Peyer's patch (tissue), 4 donors: Measurements from ENCODE around the gene NSUN6. TPM values are rescaled to one million over a fixed set of nuclear protein-coding genes. Genes with fewer than 3 reads are reported as not detected.
"Not testable (repeated sequence)": the region's sequence is repeated elsewhere in the genome, so short reads cannot be mapped to it uniquely, and the experiment has no call there.

Experiments used
- DNase-seq, 3 donors: peaks; one replicate each; pipeline ENCODE4 v3.0.0-alpha.2; 2017 to 2019
- H3K27ac ChIP-seq, 4 donors: fragments of 200-600 bp; sonication (generic); one replicate each; pipeline ENCODE4 v1.5.1; 2016 to 2019
- H3K27me3 ChIP-seq, 2 donors: fragments of 200-600 bp; sonication (generic); one replicate each; pipeline ENCODE4 v1.5.1; 2019
- H3K36me3 ChIP-seq, 3 donors: fragments of 200-600 bp; sonication (generic); one replicate each; pipeline ENCODE4 v1.5.1; 2016 to 2019
- H3K4me1 ChIP-seq, 4 donors: fragments of 200-600 bp; sonication (generic); one replicate each; pipeline ENCODE4 v1.5.1; 2016 to 2019
- H3K4me3 ChIP-seq, 4 donors: fragments of 200-600 bp; sonication (generic); 1 replicate in 3 of 4; 2 replicates in 1 of 4; pipeline ENCODE4 v1.5.1; 2016 to 2019; ENCODE audit warnings: mild to moderate bottlenecking in 1 of 4
- H3K9me3 ChIP-seq, 4 donors: fragments of 200-600 bp; sonication (generic); one replicate each; pipeline ENCODE4 v1.5.1; 2016 to 2019; ENCODE audit warnings: mild to moderate bottlenecking in 1 of 4
- CTCF ChIP-seq, 6 experiments: fragments of 450-650 bp in 4 of 6; fragments of 200-600 bp in 2 of 6; sonication (generic) in 1 of 6; IDR thresholded peaks; one replicate each; pipeline ENCODE4 v1.5.1; 2017 to 2019; ENCODE audit warnings: antibody characterized with exemption in 6 of 6, mild to moderate bottlenecking in 3 of 6, moderate library complexity in 1 of 6
- POLR2A ChIP-seq, 2 donors: fragments of 450-650 bp; IDR thresholded peaks; one replicate each; pipeline ENCODE4 v1.5.1; 2017; ENCODE audit warnings: antibody characterized with exemption in 2 of 2, mild to moderate bottlenecking in 2 of 2, moderate library complexity in 2 of 2
- total RNA-seq, 4 donors: library from RNA; depleted of rRNA; stranded (reverse); fragments of >200 nt; gene quantifications; one replicate each; pipeline ENCODE4 v1.1.0, GENCODE V29; 2016

The NSUN6 gene
- total RNA-seq, 4 donors from 2014 or later: 14.9 to 27.2 (median 22.3) TPM

GRCh38 chr10:18625886-18626285 lies 25.5 kb downstream of the NSUN6 start:
- no peak overlapping the region for H3K27ac ChIP-seq
- peaks cover 0 to 3% (median 0%) of the 10 kb centered on the region in 4 donors for H3K4me1 ChIP-seq
- H3K36me3 ChIP-seq: no peaks in the 10 kb centered on the region
- DNase-seq: no peak
- TF ChIP-seq CTCF (IDR thresholded peaks at IDR 0.05): no peak
- no peak for TF ChIP-seq POLR2A (IDR thresholded peaks at IDR 0.05)
- H3K9me3 ChIP-seq: no peaks in the 10 kb centered on the region
- no peak overlapping the region for H3K4me3 ChIP-seq
- H3K27me3 ChIP-seq: no peaks in the 10 kb centered on the region

- DNase-seq, H3K4me3 ChIP-seq, H3K36me3 ChIP-seq, H3K4me1 ChIP-seq, H3K9me3 ChIP-seq, H3K27me3 ChIP-seq, H3K27ac ChIP-seq: not testable (repeated sequence)
Observed at GRCh38 chr10:18623671-18624070, 27.7 kb downstream of the NSUN6 start.

GRCh38 chr10:18620856-18621255 lies 30.5 kb downstream of the NSUN6 start:
- H3K36me3 ChIP-seq: peaks cover 0 to 2% (median 0%) of the 10 kb centered on the region in 3 donors
- TF ChIP-seq CTCF (IDR thresholded peaks at IDR 0.05) (no peak), POLR2A (IDR thresholded peaks at IDR 0.05) (no peak)
- H3K9me3 ChIP-seq: no peaks in the 10 kb centered on the region
- no peak overlapping the region for H3K27ac ChIP-seq
- H3K4me3 ChIP-seq: no peak overlapping the region
- peaks cover 0 to 3% (median 0%) of the 10 kb centered on the region in 4 donors for H3K4me1 ChIP-seq
- no peak for DNase-seq
- H3K27me3 ChIP-seq: no peaks in the 10 kb centered on the region

- TF ChIP-seq POLR2A (IDR thresholded peaks at IDR 0.05): no peak
- TF ChIP-seq CTCF (IDR thresholded peaks at IDR 0.05): no peak
- Histone ChIP-seq H3K27ac (no peak overlapping the region), H3K4me1 (peaks cover 0 to 3% (median 0%) of the 10 kb centered on the region in 4 donors), H3K36me3 (peaks cover 0 to 5% (median 0%) of the 10 kb centered on the region in 3 donors), H3K4me3 (no peak overlapping the region), H3K9me3 (no peaks in the 10 kb centered on the region), H3K27me3 (no peaks in the 10 kb centered on the region)
- no peak for DNase-seq
Observed at GRCh38 chr10:18619016-18619415, 32.4 kb downstream of the NSUN6 start.

GRCh38 chr10:18616337-18616736 lies 35.0 kb downstream of the NSUN6 start:
- Histone ChIP-seq H3K36me3 (peaks cover 0 to 5% (median 0%) of the 10 kb centered on the region in 3 donors), H3K9me3 (no peaks in the 10 kb centered on the region), H3K27ac (no peak overlapping the region), H3K4me3 (no peak overlapping the region), H3K27me3 (no peaks in the 10 kb centered on the region), H3K4me1 (no peaks in the 10 kb centered on the region)
- TF ChIP-seq CTCF (IDR thresholded peaks at IDR 0.05) (peak in 1 of 6 experiments; percentile 24), POLR2A (IDR thresholded peaks at IDR 0.05) (no peak)
- DNase-seq: no peak

GRCh38 chr10:18615618-18616017 lies 35.8 kb downstream of the NSUN6 start:
- peaks cover 0 to 5% (median 0%) of the 10 kb centered on the region in 3 donors for H3K36me3 ChIP-seq

More at GRCh38 chr10:18615618-18616017, 35.8 kb downstream of the NSUN6 start:
- no peaks in the 10 kb centered on the region for H3K27me3 ChIP-seq
- no peak for DNase-seq
- no peaks in the 10 kb centered on the region for H3K9me3 ChIP-seq
- H3K4me1 ChIP-seq: peaks cover 0 to 5% (median 0%) of the 10 kb centered on the region in 4 donors
- no peak overlapping the region for H3K4me3 ChIP-seq
- TF ChIP-seq CTCF (IDR thresholded peaks at IDR 0.05): no peak
- TF ChIP-seq POLR2A (IDR thresholded peaks at IDR 0.05): no peak
- H3K27ac ChIP-seq: no peak overlapping the region
